SK-N-MC (cell line): Measurements from ENCODE around the gene OLFM3.

Experiments
- DNase-seq: peaks from one replicate; pipeline ENCODE4 v3.0.0-alpha.2; 2011; ENCODE audit warnings: low read depth, low spot score
- H3K27ac ChIP-seq: fragments of 200-600 bp; sonication (generic); 2 replicates; pipeline ENCODE4 v1.5.1; 2016; ENCODE audit warnings: mixed run types
- H3K36me3 ChIP-seq: fragments of 200-600 bp; sonication (generic); 2 replicates; pipeline ENCODE4 v1.6.1; 2017; ENCODE audit warnings: antibody characterized with exemption, low read length, mixed read lengths; ENCODE audit not compliant: insufficient read depth
- H3K4me3 ChIP-seq: fragments of 200-600 bp; sonication (generic); 2 replicates; pipeline ENCODE4 v1.5.1; 2016
- H3K9ac ChIP-seq: fragments of 200-600 bp; sonication (generic); 2 replicates; pipeline ENCODE4 v1.8.0; 2017; ENCODE audit warnings: mixed run types, mixed read lengths; ENCODE audit not compliant: insufficient read length
- H3K9me3 ChIP-seq: fragments of 200-600 bp; sonication (generic); 2 replicates; pipeline ENCODE4 v1.6.1; 2017; ENCODE audit warnings: low read depth, mild to moderate bottlenecking, antibody characterized with exemption, low read length, moderate library complexity, mixed read lengths
- EZH2 ChIP-seq: fragments of 200-600 bp; sonication (generic); IDR thresholded peaks from one replicate; pipeline ENCODE4 v1.6.1; 2017; ENCODE audit warnings: antibody characterized with exemption
- FOXP2 ChIP-seq: optimal IDR thresholded peaks from 2 replicates; pipeline ENCODE3; 2011; ENCODE audit warnings: mild to moderate bottlenecking, moderate library complexity; ENCODE audit not compliant: insufficient read depth; ENCODE audit errors: extremely low read length, control extremely low read depth
- POLR2AphosphoS5 ChIP-seq: IDR thresholded peaks from 2 replicates; pipeline ENCODE4 v1.6.1; 2012; ENCODE audit warnings: mild to moderate bottlenecking, low read depth, low read length, borderline replicate concordance

OLFM3 gene

GRCh38 chr1:101965341-101965740 lies 31.4 kb downstream of the OLFM3 start:
- DNase-seq: no peak
- H3K27ac ChIP-seq: 0 out of 2 replicates have a peak overlapping the region, but pooled peaks have one; percentile 2
- H3K4me3 ChIP-seq: peak overlapping the region; percentile 34; the same call in 1 of the 2 replicates
- H3K36me3 ChIP-seq: no peaks in the 10 kb centered on the region
- no peak overlapping the region for H3K9ac ChIP-seq
- no peak for TF ChIP-seq FOXP2
- TF ChIP-seq POLR2AphosphoS5: no peak
- TF ChIP-seq EZH2: no peak
- no peaks in the 10 kb centered on the region for H3K9me3 ChIP-seq

GRCh38 chr1:101964708-101965107 lies 32.0 kb downstream of the OLFM3 start:
- Histone ChIP-seq H3K36me3 (no peaks in the 10 kb centered on the region), H3K4me3 (peak overlapping the region; percentile 34; the same call in 1 of the 2 replicates), H3K9ac (no peak overlapping the region), H3K9me3 (no peaks in the 10 kb centered on the region), H3K27ac (0 out of 2 replicates have a peak overlapping the region, but pooled peaks have one; percentile 2)
- peak; percentile 63 for DNase-seq
- TF ChIP-seq EZH2 (no peak), FOXP2 (no peak), POLR2AphosphoS5 (no peak)

GRCh38 chr1:101960142-101960541 lies 36.6 kb downstream of the OLFM3 start:
- TF ChIP-seq POLR2AphosphoS5: no peak
- TF ChIP-seq EZH2: no peak
- no peak for TF ChIP-seq FOXP2
- no peak for DNase-seq
- no peak overlapping the region for H3K27ac ChIP-seq

GRCh38 chr1:101959456-101959855 lies 37.3 kb downstream of the OLFM3 start:
- DNase-seq: no peak
- peak overlapping the region; percentile 25; the same call in 1 of the 2 replicates for H3K4me3 ChIP-seq
- H3K36me3 ChIP-seq: no peaks in the 10 kb centered on the region
- H3K27ac ChIP-seq: no peak overlapping the region
- H3K9ac ChIP-seq: no peak overlapping the region
- H3K9me3 ChIP-seq: no peaks in the 10 kb centered on the region
- TF ChIP-seq FOXP2 (no peak), EZH2 (no peak), POLR2AphosphoS5 (no peak)

More at GRCh38 chr1:101960142-101960541, 36.6 kb downstream of the OLFM3 start:
- no peak overlapping the region for H3K9ac ChIP-seq
- H3K4me3 ChIP-seq: peak overlapping the region; percentile 25; the same call in 1 of the 2 replicates
- no peaks in the 10 kb centered on the region for H3K36me3 ChIP-seq
- no peaks in the 10 kb centered on the region for H3K9me3 ChIP-seq

GRCh38 chr1:101957771-101958170 lies 39.0 kb downstream of the OLFM3 start:
- Histone ChIP-seq H3K9me3 (no peaks in the 10 kb centered on the region), H3K36me3 (no peaks in the 10 kb centered on the region), H3K4me3 (no peak overlapping the region), H3K27ac (no peak overlapping the region), H3K9ac (no peak overlapping the region)
- no peak for DNase-seq
- TF ChIP-seq POLR2AphosphoS5 (no peak), FOXP2 (no peak), EZH2 (no peak)

GRCh38 chr1:101953623-101954022 lies 43.1 kb downstream of the OLFM3 start:
- TF ChIP-seq EZH2: no peak
- TF ChIP-seq POLR2AphosphoS5: no peak
- no peak for TF ChIP-seq FOXP2
- H3K9ac ChIP-seq: no peak overlapping the region
- no peak overlapping the region for H3K27ac ChIP-seq
- no peaks in the 10 kb centered on the region for H3K36me3 ChIP-seq
- H3K4me3 ChIP-seq: no peak overlapping the region
- no peak for DNase-seq
- H3K9me3 ChIP-seq: no peaks in the 10 kb centered on the region

GRCh38 chr1:101945884-101946283 lies 50.8 kb downstream of the OLFM3 start:
- Histone ChIP-seq H3K36me3 (no peaks in the 10 kb centered on the region), H3K9me3 (no peaks in the 10 kb centered on the region), H3K4me3 (no peak overlapping the region), H3K9ac (no peak overlapping the region), H3K27ac (no peak overlapping the region)
- DNase-seq: no peak
- TF ChIP-seq FOXP2 (no peak), POLR2AphosphoS5 (no peak), EZH2 (no peak)

- Histone ChIP-seq H3K27ac (no peak overlapping the region), H3K4me3 (no peak overlapping the region), H3K36me3 (no peaks in the 10 kb centered on the region), H3K9me3 (no peaks in the 10 kb centered on the region), H3K9ac (no peak overlapping the region)
- no peak for TF ChIP-seq EZH2
- TF ChIP-seq POLR2AphosphoS5: no peak
- no peak for TF ChIP-seq FOXP2
- no peak for DNase-seq
Measured at GRCh38 chr1:101943237-101943636, 53.5 kb downstream of the OLFM3 start.

- Histone ChIP-seq H3K4me3 (no peak overlapping the region), H3K9ac (no peak overlapping the region), H3K27ac (no peak overlapping the region), H3K9me3 (no peaks in the 10 kb centered on the region), H3K36me3 (no peaks in the 10 kb centered on the region)
- no peak for DNase-seq
- TF ChIP-seq EZH2 (no peak), POLR2AphosphoS5 (no peak), FOXP2 (no peak)
Measured at GRCh38 chr1:101942516-101943193, 54.1 kb downstream of the OLFM3 start.
